Measurements from ENCODE around the gene SPOPL.
"Not testable (repeated sequence)": the region's sequence is repeated elsewhere in the genome, so short reads cannot be mapped to it uniquely, and the experiment has no call there.

Gene SPOPL

DNA sequence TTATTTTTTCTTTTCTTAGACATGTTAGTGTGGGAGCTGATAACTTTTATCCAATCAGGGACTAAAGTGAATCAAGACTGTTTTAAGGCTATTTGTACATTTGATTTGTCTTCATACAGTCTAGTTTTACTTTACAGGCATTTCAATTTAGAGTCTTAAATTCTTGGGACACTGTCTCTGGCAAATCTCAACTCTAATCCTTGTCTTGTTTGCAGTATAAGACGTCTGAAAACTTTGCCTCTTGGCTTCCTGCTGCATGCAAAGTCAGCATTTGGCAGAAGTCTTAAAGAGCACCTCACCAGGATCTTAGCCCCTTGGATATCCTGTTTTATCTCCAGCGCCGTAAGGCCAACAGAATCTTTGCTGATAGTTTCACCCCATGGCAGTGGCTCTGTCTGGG is 30.3 kb downstream of the SPOPL start:
- no peak for DNase-seq

DNA sequence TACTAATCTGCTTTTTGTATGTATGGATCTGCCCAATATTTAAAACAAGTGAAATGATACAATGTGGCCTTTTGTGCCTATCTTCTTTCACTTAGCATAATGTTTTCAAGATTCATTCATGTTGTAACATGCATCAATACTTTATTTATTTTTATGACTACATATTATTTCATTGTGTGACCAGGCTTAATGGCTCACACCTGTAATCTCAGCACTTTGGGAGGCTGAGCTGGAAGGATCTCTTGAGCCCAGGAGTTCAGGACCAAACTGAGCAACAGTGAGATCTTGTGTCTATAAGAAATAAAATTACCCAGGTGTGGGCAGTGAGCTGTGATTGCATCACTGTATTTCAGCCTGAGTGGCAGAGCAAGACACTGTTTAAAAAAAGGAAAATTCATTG is 33.2 kb downstream of the SPOPL start:
- no peak for DNase-seq

DNA sequence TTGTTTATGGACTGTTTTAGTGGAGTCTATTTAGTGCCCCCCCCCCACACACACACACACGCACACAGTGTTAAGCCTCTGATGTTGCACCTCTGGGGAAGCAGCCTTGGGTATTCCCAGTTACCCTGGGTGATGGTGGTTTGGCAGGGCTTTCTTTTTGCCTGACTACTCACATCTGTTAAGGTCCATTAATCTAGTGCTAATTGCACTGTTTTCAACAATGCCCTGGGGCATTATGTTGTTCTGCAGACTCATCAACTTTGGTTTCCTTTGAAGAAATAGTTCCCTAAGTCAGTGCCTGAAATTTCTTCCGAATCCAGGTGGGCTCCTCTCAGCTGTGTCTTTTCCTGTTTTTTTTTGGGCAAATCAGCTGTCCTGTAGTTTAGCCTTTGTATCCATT is 34.7 kb downstream of the SPOPL start:
- no peak for DNase-seq

DNA sequence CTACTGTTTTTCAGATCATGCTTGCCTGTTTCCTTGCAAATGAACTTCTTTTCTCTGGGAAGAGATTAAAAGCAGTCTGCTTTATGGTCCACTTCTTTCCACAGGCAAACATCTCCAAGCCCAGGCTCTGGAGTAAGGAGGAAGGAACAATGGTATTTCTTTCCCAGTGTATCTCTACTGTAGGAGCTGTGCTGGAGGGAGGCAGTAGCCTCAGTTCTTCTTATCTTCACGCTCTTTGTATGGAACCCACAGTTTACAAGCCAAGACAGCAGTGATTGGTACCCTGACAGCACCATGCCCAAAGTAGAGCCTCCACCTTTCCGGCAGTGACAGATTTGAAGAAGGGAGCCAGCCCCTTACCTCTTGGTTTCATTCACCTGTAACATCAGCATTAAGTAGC is 35.2 kb downstream of the SPOPL start:
- DNase-seq: no peak

DNA sequence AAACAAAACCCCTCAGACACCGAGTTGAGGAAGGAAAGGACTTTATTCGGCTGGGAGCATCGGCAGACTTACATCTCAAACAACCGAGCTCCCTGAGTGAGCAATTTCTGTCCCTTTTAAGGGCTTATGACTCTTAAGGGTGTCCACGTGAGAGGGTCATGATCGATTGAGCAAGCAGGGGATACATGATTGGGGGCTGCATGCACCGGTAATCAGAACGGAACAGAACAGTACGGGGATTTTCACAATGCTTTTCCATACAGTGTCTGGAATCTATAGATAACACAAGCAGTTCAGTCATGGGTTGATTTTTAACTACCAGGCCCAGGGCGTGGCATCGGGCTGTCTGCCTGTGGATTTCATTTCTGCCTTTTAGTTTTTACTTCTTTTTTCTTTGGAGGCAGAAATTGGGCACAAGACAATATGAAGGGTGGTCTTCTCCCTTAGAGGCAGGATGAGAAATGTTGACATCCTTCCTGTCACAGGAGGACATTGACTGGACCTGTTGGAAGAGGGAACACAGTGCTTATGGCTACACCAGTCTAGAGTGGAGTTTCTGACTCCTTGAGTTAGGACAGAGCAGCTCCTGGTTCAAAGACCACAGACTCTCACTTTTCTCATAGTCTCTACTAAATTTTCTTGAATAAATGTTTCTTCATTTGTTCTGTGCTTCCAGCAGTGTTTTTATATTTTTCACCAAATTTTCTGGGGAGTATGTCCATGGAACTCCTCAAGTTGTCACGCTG is 35.8 kb downstream of the SPOPL start:
- DNase-seq: no peak

DNA sequence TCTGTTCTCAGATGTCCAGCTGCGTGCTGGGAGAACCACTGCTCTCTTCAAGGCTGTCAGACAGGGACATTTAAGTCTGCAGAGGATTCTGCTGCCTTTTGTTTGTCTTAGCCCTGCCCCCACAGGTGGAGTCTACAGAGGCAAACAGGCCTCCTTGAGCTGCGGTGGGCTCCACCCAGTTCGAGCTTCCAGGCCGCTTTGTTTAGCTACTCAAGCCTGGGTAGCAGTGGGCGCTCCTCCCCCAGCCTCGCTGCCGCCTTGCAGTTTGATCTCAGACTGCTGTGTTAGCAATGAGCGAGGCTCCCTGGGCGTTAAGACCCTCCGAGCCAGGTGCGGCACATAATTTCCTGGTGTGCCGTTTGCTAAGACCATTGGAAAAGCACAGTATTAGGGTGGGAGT is 42.6 kb downstream of the SPOPL start:
- not testable (repeated sequence) for DNase-seq

DNA sequence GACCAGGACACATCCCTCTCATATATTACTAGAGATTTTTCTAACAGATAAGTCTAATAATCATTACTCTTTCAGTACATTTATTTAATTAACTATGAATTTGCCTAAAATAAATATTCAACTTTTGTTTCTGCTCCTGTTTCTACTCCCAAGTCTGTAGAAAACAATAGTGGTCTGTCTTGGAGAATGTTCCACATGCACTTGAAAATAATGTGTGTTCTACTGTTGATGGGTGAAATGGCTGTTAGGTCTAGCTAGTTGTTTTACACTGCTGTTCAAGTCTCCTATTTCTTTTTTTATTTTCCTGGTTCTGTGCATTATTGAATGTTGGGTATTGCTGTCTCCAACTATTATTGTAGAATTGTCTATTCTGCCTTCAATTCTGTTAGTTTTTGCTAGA is 47.2 kb downstream of the SPOPL start:
- DNase-seq: no peak

DNA sequence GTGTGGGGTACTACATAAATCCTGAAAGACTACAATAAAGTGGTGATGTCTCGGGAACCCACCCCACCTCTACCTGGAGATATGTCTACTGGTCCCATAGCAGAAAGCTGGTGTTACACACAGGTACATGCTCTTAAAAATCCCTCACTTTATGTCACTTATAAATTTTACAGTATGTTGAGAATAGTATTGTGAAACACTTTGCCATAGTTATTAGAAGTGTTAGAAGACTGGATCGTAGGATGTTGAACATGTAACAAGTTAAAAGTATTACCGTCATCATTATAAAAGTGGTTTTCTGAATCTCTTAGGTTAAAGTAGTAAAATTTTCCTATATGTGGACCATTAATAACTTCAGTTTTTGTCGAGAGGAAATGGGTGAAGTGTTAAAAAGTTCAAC is 48.6 kb downstream of the SPOPL start:
- no peak for DNase-seq

DNA sequence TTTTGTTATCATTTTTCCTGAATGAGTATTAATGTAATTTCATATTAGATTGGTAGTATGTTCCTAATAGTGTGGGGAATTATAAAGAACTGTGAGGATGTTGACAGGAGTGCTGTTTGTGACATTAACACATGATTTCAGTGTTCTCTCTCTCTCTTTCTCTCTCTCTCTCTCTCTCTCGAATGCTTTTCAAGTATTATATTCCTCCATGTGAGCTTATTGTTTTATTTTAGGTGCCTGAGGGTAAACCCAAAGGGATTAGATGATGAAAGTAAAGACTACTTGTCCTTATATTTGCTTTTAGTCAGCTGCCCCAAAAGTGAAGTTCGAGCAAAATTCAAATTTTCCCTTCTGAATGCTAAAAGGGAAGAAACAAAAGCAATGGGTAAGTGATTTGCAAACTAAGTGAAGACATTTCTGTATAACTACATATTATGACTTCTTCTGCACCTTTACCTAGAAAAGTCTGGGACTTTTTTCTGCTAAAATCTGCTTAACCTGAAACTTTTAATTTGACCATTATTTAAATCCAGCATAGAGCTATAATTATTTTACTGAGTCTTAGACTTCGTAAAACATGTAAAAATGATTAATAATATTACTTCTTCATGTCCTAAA is 49.2 kb downstream of the SPOPL start:
- DNase-seq: no peak

DNA sequence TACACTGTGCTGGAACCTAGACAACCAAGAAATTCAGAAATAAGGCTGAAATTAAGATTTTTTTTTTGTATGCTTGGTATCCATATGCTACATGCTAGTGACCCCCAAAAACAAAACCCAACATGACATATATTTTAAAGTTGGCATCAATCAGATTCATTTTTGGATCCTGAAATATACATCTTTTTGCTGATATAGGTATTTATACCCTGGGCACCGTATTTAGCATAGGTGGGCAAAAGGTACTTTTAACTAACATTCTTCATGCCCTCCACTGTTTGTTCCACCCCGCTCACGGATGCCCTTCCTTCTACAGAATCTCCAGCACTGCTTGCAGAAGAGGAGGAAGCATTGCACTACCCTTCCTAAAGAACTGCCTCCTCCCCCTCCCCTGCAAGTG is 52.6 kb downstream of the SPOPL start:
- DNase-seq: no peak

DNA sequence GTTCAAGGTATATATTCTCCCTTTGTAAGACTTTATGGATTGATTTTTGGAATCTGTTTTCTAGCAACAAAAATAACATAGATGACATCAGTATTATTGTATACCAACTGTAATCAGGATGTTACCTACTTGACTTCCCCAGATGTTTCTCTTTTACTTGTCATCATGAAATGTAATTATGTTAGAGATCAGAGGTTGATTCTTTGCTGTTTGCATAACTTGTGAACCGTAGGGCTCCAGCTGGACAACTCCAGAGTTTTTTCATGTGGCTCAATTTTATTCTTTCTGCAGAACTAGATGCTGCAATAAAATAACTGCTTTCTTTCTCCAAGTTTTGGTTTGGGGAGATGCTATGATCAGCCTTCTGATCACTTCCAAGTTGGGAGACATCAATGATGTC is 58.1 kb downstream of the SPOPL start:
- no peak for DNase-seq

DNA sequence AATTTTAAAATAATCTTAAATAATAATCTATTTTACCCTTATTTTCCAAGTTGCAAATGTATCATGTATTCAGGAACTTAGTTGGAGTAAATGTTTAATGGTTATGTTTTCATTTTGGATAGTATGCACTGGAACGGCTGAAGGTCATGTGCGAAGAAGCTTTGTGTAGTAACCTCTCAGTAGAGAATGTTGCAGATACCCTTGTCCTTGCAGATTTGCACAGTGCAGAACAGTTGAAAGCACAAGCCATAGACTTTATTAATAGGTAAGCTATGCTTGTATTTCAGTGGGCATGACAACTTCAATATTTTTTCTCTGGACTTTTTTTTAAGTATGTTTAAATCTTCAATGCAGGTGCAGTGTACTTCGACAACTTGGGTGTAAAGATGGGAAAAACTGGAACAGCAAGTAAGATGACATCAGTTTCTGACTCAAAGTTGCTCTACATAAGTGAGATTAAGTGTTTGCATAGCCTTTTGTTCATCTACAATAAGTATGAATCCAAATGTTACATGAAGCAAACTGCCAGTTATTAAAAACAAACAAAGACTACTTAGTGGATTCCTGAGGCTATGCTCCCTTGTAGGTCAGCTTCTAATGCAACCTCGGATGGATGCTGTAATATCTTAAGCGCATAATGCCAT is 63.1 kb downstream of the SPOPL start:
- no peak for DNase-seq

DNA sequence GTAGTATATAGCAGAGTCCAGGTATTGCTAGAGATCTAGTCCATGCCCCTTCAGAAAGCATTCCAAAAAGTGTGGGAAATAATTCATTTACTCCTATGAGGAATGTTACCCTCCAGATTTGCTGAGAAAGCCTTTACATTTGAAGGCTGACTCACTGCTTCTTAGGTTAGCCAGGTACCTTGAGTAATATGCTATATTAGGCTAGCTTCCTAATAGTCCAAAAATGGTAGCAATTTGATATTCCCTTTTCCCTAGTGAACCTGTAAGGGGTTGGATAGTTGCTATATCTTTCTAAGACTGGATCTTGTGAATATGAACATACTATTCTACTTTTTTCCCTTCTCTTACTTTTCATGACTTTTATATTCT is 63.6 kb downstream of the SPOPL start:
- no peak for DNase-seq

DNA sequence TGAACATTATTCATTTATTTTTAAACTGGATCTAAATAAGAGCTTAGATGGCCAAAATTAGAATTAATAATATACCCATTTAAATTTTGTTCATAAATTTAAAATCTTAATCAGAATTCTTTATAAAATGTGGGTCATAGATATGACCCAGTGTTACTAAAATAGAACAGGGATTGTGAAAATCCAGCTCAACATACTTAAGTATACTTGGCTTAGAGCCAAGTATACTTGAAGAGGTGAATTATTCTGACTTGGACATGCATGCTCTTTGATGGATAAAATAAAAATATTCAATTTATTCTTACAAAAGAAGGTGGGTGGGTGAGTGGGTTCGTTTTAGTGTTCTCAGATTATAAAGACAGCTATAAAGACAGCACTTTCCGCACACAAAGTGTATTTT is 70.7 kb downstream of the SPOPL start:
- no peak for DNase-seq

DNA sequence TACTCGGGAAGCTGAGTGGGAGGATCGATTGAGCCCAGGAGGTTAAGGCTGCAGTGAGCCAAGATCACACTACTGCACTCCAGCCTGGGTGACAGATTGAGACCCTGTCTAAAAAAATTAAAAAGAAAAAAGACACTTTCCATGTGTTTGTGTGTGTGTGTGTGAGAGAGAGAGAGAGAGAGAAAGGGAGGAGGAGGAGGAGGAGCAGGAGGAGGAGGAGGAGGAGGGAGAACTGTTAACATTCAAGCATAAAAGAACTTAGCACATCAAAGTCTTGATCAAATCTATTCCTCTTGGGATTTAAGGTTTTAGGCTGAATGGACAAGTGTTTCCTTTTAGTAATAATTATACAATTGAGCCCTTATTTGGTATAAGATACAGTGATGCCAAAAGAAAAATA is 75.5 kb downstream of the SPOPL start:
- no peak for DNase-seq

DNA sequence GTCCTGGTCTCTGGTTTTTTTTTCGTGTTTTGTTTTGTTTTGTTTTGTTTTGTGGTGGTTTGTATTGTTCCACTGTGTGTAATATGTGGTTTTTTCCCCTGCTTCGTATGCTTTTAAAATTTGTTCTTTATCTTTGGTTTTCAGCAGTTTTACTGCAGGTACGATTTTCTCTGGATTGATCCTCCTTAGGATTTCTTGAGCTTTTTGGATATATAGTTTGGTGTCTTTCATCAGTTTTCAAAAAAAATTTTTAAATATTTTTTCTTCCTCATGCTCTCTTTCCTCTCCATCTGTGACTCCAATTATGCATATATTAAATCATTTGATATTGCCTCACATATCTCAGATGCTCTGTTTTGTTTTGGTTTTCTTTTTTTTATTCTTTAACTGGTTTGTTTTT is 78.0 kb downstream of the SPOPL start:
- no peak for DNase-seq

DNA sequence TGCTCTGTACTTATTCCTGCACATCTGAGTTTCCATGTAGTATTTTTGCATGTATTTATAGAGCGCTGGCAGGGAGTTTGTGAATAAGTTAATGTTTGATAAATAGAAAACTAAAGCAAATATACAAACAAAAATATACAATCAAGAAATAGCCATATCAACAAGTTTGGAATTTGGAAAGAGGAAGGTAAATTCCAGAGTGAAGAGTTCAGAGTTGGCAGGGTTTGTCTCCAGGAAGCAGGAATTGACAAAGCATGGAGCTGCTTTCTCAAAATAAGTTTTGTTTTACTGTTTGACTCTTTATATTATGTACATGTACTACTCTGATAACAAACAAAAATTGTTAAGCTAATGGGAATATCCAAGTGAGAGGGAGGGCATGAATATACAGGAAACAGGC is 80.3 kb downstream of the SPOPL start:
- DNase-seq: no peak

DNA sequence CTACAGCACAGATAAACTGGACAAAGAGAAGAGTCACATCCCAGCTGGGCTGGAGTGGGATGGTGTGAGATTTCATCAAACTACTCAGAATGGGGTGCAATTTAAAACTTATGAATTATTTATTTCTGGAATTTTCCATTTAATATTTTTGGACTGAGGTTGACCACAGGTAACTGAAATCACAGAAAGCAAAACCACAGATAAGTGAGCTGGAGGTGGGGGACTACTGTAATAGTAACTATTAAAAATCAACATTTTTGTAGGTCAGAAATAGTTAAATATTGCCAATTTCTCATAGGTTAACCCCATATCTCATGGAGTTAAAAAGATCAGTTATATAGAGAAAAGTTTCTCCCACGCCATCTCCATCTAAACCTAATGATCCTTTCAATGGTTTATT is 88.1 kb downstream of the SPOPL start:
- no peak for DNase-seq

DNA sequence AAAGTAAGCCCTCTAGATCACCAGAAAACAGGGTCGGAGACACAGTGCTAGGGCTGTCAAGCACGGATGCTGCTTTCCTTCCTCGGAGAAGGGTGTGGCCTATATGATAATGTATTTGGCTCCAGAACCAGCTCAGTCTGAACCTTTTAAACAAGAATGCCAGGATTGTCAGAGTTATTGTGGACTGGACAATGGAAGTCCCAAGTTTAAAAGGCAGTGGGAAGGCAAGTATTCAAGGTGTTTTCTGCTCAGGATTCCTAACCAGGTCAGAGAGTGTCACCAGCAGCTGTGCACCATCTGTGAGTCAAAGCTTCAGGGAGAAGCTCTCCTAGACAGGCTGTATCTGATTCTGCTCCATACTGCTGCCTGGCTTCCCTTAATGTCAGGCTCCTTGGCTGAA is 94.8 kb downstream of the SPOPL start:
- DNase-seq: no peak

DNA sequence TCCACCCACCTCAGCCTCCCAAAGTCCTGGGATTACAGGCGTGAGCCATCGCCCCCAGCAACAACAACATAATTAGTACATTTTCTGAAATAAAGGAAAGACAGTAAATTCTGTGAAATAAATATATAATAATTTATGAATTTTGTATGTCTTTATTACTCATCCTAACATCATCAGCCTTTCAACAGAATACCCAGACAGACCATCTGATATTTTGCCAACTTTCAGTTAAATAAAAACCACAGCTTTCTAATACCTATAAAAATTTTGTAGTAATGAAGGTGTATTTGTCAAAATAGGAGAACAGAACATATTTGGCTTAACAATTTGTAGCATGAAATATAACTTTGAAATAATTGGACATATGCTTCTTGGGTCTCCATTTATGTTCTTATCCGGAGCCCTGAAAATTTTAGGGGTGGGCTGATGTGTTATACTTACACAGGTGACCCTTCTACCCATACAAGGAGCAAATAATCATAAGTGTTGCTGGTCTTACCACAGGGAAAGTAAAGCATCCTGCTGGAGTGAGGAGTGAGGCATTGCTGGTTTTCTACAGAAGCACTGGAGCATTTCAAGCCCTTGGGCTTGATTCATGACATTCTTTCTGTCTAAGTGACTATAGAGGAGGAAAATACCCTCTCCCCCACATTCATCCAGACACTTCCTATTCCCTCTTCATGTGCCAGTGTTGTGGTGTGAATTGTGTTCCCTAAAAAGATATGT is 99.3 kb downstream of the SPOPL start:
- DNase-seq: no peak

DNA sequence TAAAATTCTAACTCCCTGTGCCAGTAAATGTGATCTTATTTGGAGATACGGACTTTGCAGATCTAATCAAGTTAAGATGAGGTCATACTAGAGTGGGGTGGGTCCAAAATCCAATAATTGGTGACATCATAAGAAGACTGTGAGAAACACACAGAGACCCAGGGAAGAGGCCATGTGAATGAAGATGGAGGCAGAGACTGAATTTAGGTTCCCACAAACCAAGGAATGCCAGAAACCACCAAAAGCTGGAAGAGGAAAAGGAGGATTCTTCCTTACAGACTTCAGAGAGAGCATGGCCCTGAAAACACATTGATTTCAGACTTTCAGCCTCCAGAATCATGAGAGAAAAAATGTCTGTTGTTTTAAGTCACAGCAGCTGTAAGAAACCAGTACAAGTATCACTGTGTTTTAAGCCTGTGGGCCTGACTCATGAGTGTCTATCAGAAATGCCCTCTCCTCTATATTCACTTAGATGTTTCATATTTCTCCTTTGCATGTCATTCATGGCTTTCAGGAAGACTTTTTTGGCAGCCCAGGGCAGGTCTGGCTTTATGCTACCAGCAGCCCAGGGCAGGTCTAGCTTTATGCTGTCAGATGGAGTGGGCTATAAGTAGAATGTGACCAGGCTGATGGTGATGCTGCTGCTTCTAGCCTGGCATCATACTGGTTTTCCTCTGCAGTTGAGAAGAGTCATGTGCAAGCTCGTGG is 100.0 kb downstream of the SPOPL start:
- no peak for DNase-seq

DNA sequence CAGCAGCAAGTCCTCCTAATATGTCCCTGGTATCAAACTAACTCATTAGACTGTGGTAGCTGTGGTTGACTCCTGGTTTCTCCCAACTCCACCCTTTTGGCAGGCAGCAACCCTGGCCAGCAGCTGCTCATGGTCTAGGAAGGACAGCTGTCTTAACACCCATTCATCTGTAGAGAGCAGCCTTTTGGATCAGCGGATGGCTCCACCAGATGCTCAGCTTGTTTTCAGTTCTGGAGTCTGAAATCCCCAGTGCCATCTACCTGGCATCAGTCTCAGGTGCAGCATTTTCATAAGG is 100.5 kb downstream of the SPOPL start:
- DNase-seq: no peak

DNA sequence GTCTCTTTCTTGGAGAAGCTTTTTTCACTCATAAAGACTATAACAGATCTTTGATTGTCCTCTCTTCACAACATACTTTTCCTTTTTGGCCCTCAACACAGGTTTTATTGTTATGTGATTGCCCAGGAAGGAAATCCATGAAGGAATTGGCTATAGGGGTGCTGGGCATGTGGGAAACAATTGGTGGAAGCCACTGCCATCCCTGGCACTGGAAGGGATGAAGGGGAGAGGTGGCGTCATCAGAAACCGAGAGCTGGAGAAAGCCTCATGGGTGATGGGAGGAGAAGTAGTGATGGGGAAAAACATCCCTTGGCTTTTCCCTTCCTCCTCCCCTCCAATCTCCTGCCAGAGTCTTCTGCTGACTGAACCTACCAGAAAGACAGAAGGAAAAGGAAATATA is 106.2 kb downstream of the SPOPL start:
- no peak for DNase-seq

DNA sequence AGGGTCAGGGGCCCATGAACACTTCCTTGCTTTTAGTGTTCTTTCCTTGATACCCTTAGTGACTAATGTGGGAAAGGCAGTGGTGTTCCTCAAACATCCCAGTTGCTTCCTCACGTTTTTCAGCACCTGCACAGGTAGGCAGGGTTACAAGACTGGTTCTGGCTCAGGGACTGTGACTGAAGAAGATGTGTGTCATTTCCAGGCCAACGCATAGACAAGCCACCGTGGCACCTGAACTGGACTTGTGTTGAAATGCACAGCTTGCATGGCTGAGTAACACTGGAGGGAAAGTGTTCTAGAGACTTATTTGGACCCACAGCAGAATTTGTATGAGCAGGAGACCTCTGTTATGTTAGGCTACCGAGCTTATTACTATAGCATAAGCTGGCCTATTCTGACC is 107.9 kb downstream of the SPOPL start:
- no peak for DNase-seq
